H9 (cell line): ENCODE results near the gene SSTR4. TPM values are rescaled to one million over a fixed set of nuclear protein-coding genes. Genes with fewer than 3 reads are reported as not detected.

Source experiments
- DNase-seq: peaks from one replicate; pipeline ENCODE4 v3.0.0-alpha.2; 2017
- H2AFZ ChIP-seq: one replicate; pipeline ENCODE4 v1.6.1; 2013; ENCODE audit warnings: mild to moderate bottlenecking, low read length, control low read depth, moderate library complexity
- H2AK5ac ChIP-seq: 2 replicates; pipeline ENCODE4 v1.6.1; 2013; ENCODE audit warnings: low read length, control low read depth, mixed read lengths; ENCODE audit not compliant: insufficient read length
- H2BK120ac ChIP-seq: one replicate; pipeline ENCODE4 v1.6.1; 2013; ENCODE audit warnings: low read depth, mild to moderate bottlenecking, low read length, control low read depth, inconsistent platforms; ENCODE audit not compliant: poor library complexity, severe bottlenecking
- H2BK12ac ChIP-seq: 2 replicates; pipeline ENCODE4 v1.6.1; 2013; ENCODE audit warnings: low read length, control low read depth, mixed read lengths, low read depth; ENCODE audit not compliant: insufficient read length
- H2BK15ac ChIP-seq: 2 replicates; pipeline ENCODE4 v1.6.1; 2013; ENCODE audit warnings: low read depth, low read length, control low read depth
- H2BK20ac ChIP-seq: one replicate; pipeline ENCODE4 v1.6.1; 2013; ENCODE audit warnings: low read depth, mild to moderate bottlenecking, low read length, control low read depth, inconsistent platforms; ENCODE audit not compliant: poor library complexity, severe bottlenecking
- H2BK5ac ChIP-seq: 2 replicates; pipeline ENCODE4 v1.6.1; 2013; ENCODE audit warnings: low read length, control low read depth, mixed read lengths; ENCODE audit not compliant: insufficient read length
- H3K14ac ChIP-seq: 2 replicates; pipeline ENCODE4 v1.6.1; 2013; ENCODE audit warnings: low read length, control low read depth; ENCODE audit not compliant: insufficient read depth
- H3K18ac ChIP-seq: 2 replicates; pipeline ENCODE4 v1.6.1; 2013; ENCODE audit warnings: low read depth, mild to moderate bottlenecking, mixed read lengths, low read length, control low read depth; ENCODE audit not compliant: insufficient read length
- H3K23ac ChIP-seq: 2 replicates; pipeline ENCODE4 v1.6.1; 2013; ENCODE audit warnings: low read length, control low read depth, mixed read lengths, low read depth; ENCODE audit not compliant: insufficient read length
- H3K23me2 ChIP-seq: 2 replicates; pipeline ENCODE4 v1.6.1; 2013; ENCODE audit warnings: low read depth, mild to moderate bottlenecking, mixed read lengths, low read length, control low read depth; ENCODE audit not compliant: insufficient read length, poor library complexity, severe bottlenecking
- H3K27ac ChIP-seq: 2 replicates; pipeline ENCODE4 v1.5.1; 2013; ENCODE audit warnings: low read length, control low read depth, mixed read lengths, low read depth; ENCODE audit not compliant: insufficient read length
- H3K27me3 ChIP-seq: 2 replicates; pipeline ENCODE4 v1.6.1; 2013; ENCODE audit warnings: low read length, control low read depth, inconsistent platforms; ENCODE audit not compliant: insufficient read depth
- H3K4ac ChIP-seq: 2 replicates; pipeline ENCODE4 v1.6.1; 2013; ENCODE audit warnings: low read depth, mild to moderate bottlenecking, control low read depth, inconsistent platforms, low read length, moderate library complexity
- H3K4me1 ChIP-seq: 2 replicates; pipeline ENCODE4 v1.6.1; 2013; ENCODE audit warnings: low read length, control low read depth, inconsistent platforms; ENCODE audit not compliant: insufficient read depth
- H3K4me2 ChIP-seq: 2 replicates; pipeline ENCODE4 v1.6.1; 2013; ENCODE audit warnings: low read length, control low read depth, mixed read lengths; ENCODE audit not compliant: insufficient read length, insufficient read depth
- H3K56ac ChIP-seq: 2 replicates; pipeline ENCODE4 v1.6.1; 2013; ENCODE audit warnings: low read depth, mild to moderate bottlenecking, mixed read lengths, low read length, control low read depth; ENCODE audit not compliant: insufficient read length
- H3K79me1 ChIP-seq: 2 replicates; pipeline ENCODE4 v1.6.1; 2013; ENCODE audit warnings: low read depth, mild to moderate bottlenecking, moderate library complexity, low read length, control low read depth, inconsistent platforms; ENCODE audit not compliant: insufficient read depth, poor library complexity, severe bottlenecking
- H3K79me2 ChIP-seq: 2 replicates; pipeline ENCODE4 v1.6.1; 2013; ENCODE audit warnings: low read length, control low read depth, inconsistent platforms; ENCODE audit not compliant: insufficient read depth
- H3K9ac ChIP-seq: 2 replicates; pipeline ENCODE4 v1.6.1; 2013; ENCODE audit warnings: low read length, control low read depth, mixed read lengths; ENCODE audit not compliant: insufficient read length; ENCODE audit errors: extremely low read depth
- H3K9me3 ChIP-seq: one replicate; pipeline ENCODE4 v1.6.1; 2013; ENCODE audit warnings: low read depth, low read length, inconsistent platforms; ENCODE audit not compliant: control insufficient read depth
- H3T11ph ChIP-seq: one replicate; pipeline ENCODE4 v1.6.1; 2013; ENCODE audit warnings: mild to moderate bottlenecking, low read length, control low read depth, inconsistent platforms
- H4K20me1 ChIP-seq: one replicate; pipeline ENCODE4 v1.6.1; 2013; ENCODE audit not compliant: control insufficient read depth, insufficient read length, insufficient read depth
- H4K5ac ChIP-seq: 2 replicates; pipeline ENCODE4 v1.6.1; 2013; ENCODE audit warnings: low read depth, mild to moderate bottlenecking, mixed read lengths, low read length, control low read depth; ENCODE audit not compliant: insufficient read length
- H4K8ac ChIP-seq: replicated peaks from 2 replicates; pipeline ENCODE4 v1.6.1; 2013; ENCODE audit warnings: low read length, control low read depth, mixed read lengths, low read depth; ENCODE audit not compliant: insufficient read length
- H4K91ac ChIP-seq: 2 replicates; pipeline ENCODE4 v1.6.1; 2013; ENCODE audit warnings: low read depth, mild to moderate bottlenecking, moderate library complexity, mixed read lengths, low read length, control low read depth; ENCODE audit not compliant: insufficient read length
- H3K27ac Mint-ChIP-seq, 3 experiments: 2 replicates in 2 of 3; 3 replicates in 1 of 3; pipeline ENCODE4 v1.8.0; 2020 to 2021; ENCODE audit warnings: mixed read lengths in 3 of 3, mild to moderate bottlenecking in 1 of 3, moderate library complexity in 1 of 3
- H3K27me3 Mint-ChIP-seq: 2 replicates; pipeline ENCODE4 v1.8.0; 2021; ENCODE audit warnings: low read depth, mild to moderate bottlenecking, moderate library complexity, mixed read lengths
- H3K36me3 Mint-ChIP-seq, 3 experiments: 2 replicates in 2 of 3; 3 replicates in 1 of 3; pipeline ENCODE4 v1.8.0; 2020 to 2021; ENCODE audit warnings: low read depth in 3 of 3, mixed read lengths in 3 of 3; ENCODE audit not compliant: insufficient read depth in 1 of 3
- H3K4me1 Mint-ChIP-seq, 2 experiments: 2 replicates each; pipeline ENCODE4 v1.8.0; 2020; ENCODE audit warnings: mixed read lengths in 2 of 2
- H3K4me3 Mint-ChIP-seq, 2 experiments: 2 replicates in 1 of 2; 3 replicates in 1 of 2; pipeline ENCODE4 v1.8.0; 2020 to 2021; ENCODE audit warnings: mild to moderate bottlenecking in 2 of 2, mixed read lengths in 2 of 2, moderate library complexity in 1 of 2
- H3K9me3 Mint-ChIP-seq, 2 experiments: 2 replicates in 1 of 2; 3 replicates in 1 of 2; pipeline ENCODE4 v1.8.0; 2020; ENCODE audit warnings: mild to moderate bottlenecking in 2 of 2, mixed read lengths in 2 of 2, moderate library complexity in 1 of 2
- CTCF ChIP-seq: fragments of 200-600 bp; sonication (generic); conservative IDR thresholded peaks from 3 replicates; pipeline ENCODE4 v1.8.0; 2021; ENCODE audit warnings: antibody characterized with exemption, mild to moderate bottlenecking
- WGBS: extraction: QIAGEN DNeasy Blood & Tissue Kit; methylation state at CpG from one replicate; pipeline ENCODE4 v1.1.7; 2013; ENCODE audit warnings: missing lambda C conversion rate, low lambda C conversion rate, mixed read lengths; ENCODE audit not compliant: insufficient read length; ENCODE audit errors: extremely low coverage; 5-methylcytosine and 5-hydroxymethylcytosine counted together
- total RNA-seq: library from RNA; stranded (reverse); gene quantifications from 2 replicates; pipeline ENCODE4 v1.2.1, GENCODE V29; 2021

SSTR4 gene
- total RNA-seq, 1 experiment from 2014 or later, result not detected

GRCh38 chr20:23013429-23013828 lies 21.7 kb upstream of the SSTR4 start:
- no peaks in the 10 kb centered on the region for H3K27me3 ChIP-seq
- Mint-ChIP-seq H3K27ac (no peak overlapping the region), H3K9me3 (no peaks in the 10 kb centered on the region), H3K4me3 (no peak overlapping the region), H3K4me1 (peaks cover 0 to 9% of the 10 kb centered on the region in 2 experiments; a peak in 1 of 4 replicates), H3K27me3 (no peaks in the 10 kb centered on the region), H3K36me3 (no peaks in the 10 kb centered on the region)
- no peaks in the 10 kb centered on the region for H4K20me1 ChIP-seq
- no CpG with 5 or more reads among the region's 5 CpGs for WGBS
- TF ChIP-seq CTCF, result no peak
- H2AK5ac ChIP-seq, result no peak overlapping the region
- DNase-seq, result no peak
- H3K23ac ChIP-seq, result no peak overlapping the region
- no peak overlapping the region for H3T11ph ChIP-seq
- no peak overlapping the region for H3K56ac ChIP-seq
- no peak overlapping the region for H4K91ac ChIP-seq
- no peak overlapping the region for H3K18ac ChIP-seq
- H3K9ac ChIP-seq, result no peak overlapping the region
- H3K4ac ChIP-seq, result no peak overlapping the region
- H2BK120ac ChIP-seq, result no peak overlapping the region
- H2AFZ ChIP-seq, result no peak overlapping the region
- H3K4me2 ChIP-seq, result no peak overlapping the region
- H3K79me1 ChIP-seq, result no peaks in the 10 kb centered on the region
- no peak overlapping the region for H4K5ac ChIP-seq
- H2BK15ac ChIP-seq, result no peak overlapping the region
- no peaks in the 10 kb centered on the region for H3K9me3 ChIP-seq
- no peak overlapping the region for H3K14ac ChIP-seq
- no peak overlapping the region for H4K8ac ChIP-seq
- H3K4me1 ChIP-seq, result no peaks in the 10 kb centered on the region
- no peak overlapping the region for H2BK20ac ChIP-seq
- no peak overlapping the region for H2BK12ac ChIP-seq
- H2BK5ac ChIP-seq, result no peak overlapping the region
- H3K79me2 ChIP-seq, result no peaks in the 10 kb centered on the region
- H3K27ac ChIP-seq, result no peak overlapping the region
- no peaks in the 10 kb centered on the region for H3K23me2 ChIP-seq
